Heart right ventricle (tissue), 16 donors: ENCODE results near the gene NOLC1. TPM values are rescaled to one million over a fixed set of nuclear protein-coding genes. Genes with fewer than 3 reads are reported as not detected.

Experiments
- ATAC-seq, 8 donors: fragments of 200-7000 bp; cut with Tn5 transposase; one replicate each; pipeline ENCODE4 v1.9.1; 2020; ENCODE audit warnings: mild to moderate bottlenecking in 8 of 8, moderate library complexity in 8 of 8, moderate number of reproducible peaks in 1 of 8
- DNase-seq, 2 donors: peaks; one replicate each; pipeline ENCODE4 v3.0.0-alpha.2; 2020
- H3K27ac ChIP-seq, 10 donors: fragments of 200-600 bp; sonication (generic) in 2 of 10; one replicate each; pipeline versions ENCODE4 v1.5.0 to v1.8.0; 2020 to 2022; ENCODE audit warnings: mild to moderate bottlenecking in 3 of 10
- H3K27me3 ChIP-seq, 7 donors: fragments of 200-600 bp; one replicate each; pipeline ENCODE4 v1.8.0; 2021 to 2022; ENCODE audit warnings: mild to moderate bottlenecking in 2 of 7
- H3K36me3 ChIP-seq, 9 donors: fragments of 200-600 bp; sonication (generic) in 1 of 9; one replicate each; pipeline versions ENCODE4 v1.5.0 to v1.8.0; 2020 to 2022; ENCODE audit warnings: mild to moderate bottlenecking in 2 of 9
- H3K4me1 ChIP-seq, 9 donors: fragments of 200-600 bp; sonication (generic) in 1 of 9; one replicate each; pipeline versions ENCODE4 v1.5.0 to v1.8.0; 2020 to 2022; ENCODE audit warnings: mild to moderate bottlenecking in 4 of 9
- H3K4me3 ChIP-seq, 10 donors: fragments of 200-600 bp; sonication (generic) in 2 of 10; one replicate each; pipeline versions ENCODE4 v1.5.0 to v1.8.0; 2020 to 2022; ENCODE audit warnings: mild to moderate bottlenecking in 7 of 10, moderate library complexity in 2 of 10
- H3K9me3 ChIP-seq, 11 donors: fragments of 200-600 bp in 10 of 11; sonication (generic) in 2 of 11; one replicate each; pipeline versions ENCODE4 v1.5.0 to v1.8.0; 2013 to 2022; ENCODE audit warnings: mild to moderate bottlenecking in 2 of 11, control low read depth in 1 of 11, moderate library complexity in 1 of 11
- WGBS, 2 donors: extraction: QIAGEN DNeasy Blood & Tissue Kit; methylation state at CpG; one replicate each; pipeline ENCODE4 v1.1.7; 2013; ENCODE audit warnings: inconsistent platforms in 1 of 2; 5-methylcytosine and 5-hydroxymethylcytosine counted together
- intact Hi-C, 10 donors: fragments of 100-400 bp; cut with DNase I; formaldehyde crosslinking; loops; one replicate each; pipeline versions ENCODE4 v1.11.1 to v1.14.2; 2022
- polyA plus RNA-seq, 2 donors: library from polyadenylated mRNA; stranded (reverse); fragments of 200-250 nt; gene quantifications; one replicate each; pipeline ENCODE4 v1.2.3, GENCODE V29; 2013
- total RNA-seq, 10 donors: library from RNA; stranded (reverse); fragmentation: NEBNext Ultra II Directional in 3 of 10; extraction: Animal tissue kit (Norgen Biotek cat#: 25700) in 3 of 10; gene quantifications; one replicate each; pipeline versions ENCODE4 v1.2.1 to v1.2.4, GENCODE V29; 2021 to 2023
- TF ChIP-seq, protein P1 (sequence below), 9 donors: fragments of 200-600 bp; sonication (generic) in 2 of 9; IDR thresholded peaks; one replicate each; pipeline versions ENCODE4 v1.5.0 to v1.8.0; 2021 to 2022; ENCODE audit warnings: antibody characterized with exemption in 9 of 9, mild to moderate bottlenecking in 5 of 9, moderate library complexity in 1 of 9
- donor health status: Arrhythmogenic right ventricular cardiomyopathy.
- donor health status: ischemic (EF 13 %, LVEDD 7.1; RV severe dilation, severe dysfunction).
- donor health status: healthy with polysubstance abuse.
- donor health status: DM: no; HTN: yes; CAD: no.
- donor health status: DM: no; HTN: no; CAD: no.
- donor health status: ischemic (EF 25% LVEDD 6.9; RV normal size, moderate dysfunction).
- donor health status: ischemic (EF 25% LVEDD 5.7; RV mildly dilated, moderate dysfunction).
- donor health status: healthy.
- donor health status: DM: yes; HTN: yes; CAD: no.
- donor health status: Ischemic cardiomyopathy.
- donor health status: ischemic (EF 35%, LVEDD 5.7; RV mildly dilated, moderate dysfunction).
- donor health status: nonischemic (EF 11% LVEDD 7.7; RV severe dilation, severe dysfunction).
- donor health status: DM: yes; HTN: yes; CAD: no.
- donor health status: PGD.
- donor health status: ischemic (EF 29% LVEDD 5.4; RV normal size, mild dysfunction).
- donor health status: nonischemic (EF 23%, LVEDD 6.1; RV moderate dilation, normal function).

The NOLC1 gene
- total and polyA plus RNA-seq, 12 donors = 8.6 to 45.5 (median 27.8) TPM

DNA sequence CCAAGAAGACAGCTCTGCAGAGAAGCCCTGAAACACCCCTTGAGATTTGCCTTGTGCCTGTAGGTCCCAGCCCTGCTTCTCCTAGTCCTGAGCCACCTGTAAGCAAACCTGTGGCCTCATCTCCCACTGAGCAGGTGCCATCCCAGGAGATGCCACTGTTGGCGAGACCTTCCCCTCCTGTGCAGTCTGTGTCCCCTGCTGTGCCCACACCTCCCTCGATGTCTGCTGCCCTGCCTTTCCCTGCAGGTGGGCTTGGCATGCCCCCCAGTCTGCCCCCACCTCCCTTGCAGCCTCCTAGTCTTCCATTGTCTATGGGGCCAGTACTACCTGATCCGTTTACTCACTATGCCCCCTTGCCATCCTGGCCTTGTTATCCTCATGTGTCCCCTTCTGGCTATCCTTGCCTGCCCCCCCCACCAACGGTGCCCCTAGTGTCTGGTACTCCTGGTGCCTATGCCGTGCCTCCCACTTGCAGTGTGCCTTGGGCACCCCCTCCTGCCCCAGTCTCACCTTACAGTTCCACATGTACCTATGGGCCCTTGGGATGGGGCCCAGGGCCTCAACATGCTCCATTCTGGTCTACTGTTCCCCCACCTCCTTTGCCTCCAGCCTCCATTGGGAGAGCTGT is 11.2 kb upstream of the NOLC1 start:
- Histone ChIP-seq H3K36me3 (peaks cover 3 to 84% (median 49%) of the 10 kb centered on the region in 9 donors), H3K27ac (no peak overlapping the region), H3K27me3 (no peaks in the 10 kb centered on the region), H3K4me3 (no peak overlapping the region), H3K4me1 (peaks cover 3 to 20% (median 10%) of the 10 kb centered on the region in 9 donors), H3K9me3 (no peaks in the 10 kb centered on the region)
- 92 to 93% methylated on average over 5 of the region's 5 CpGs for WGBS, 2 donors
- intact Hi-C loops = no loop called here
- ATAC-seq (no peak), DNase-seq (no peak)
- TF ChIP-seq, protein P1, sequence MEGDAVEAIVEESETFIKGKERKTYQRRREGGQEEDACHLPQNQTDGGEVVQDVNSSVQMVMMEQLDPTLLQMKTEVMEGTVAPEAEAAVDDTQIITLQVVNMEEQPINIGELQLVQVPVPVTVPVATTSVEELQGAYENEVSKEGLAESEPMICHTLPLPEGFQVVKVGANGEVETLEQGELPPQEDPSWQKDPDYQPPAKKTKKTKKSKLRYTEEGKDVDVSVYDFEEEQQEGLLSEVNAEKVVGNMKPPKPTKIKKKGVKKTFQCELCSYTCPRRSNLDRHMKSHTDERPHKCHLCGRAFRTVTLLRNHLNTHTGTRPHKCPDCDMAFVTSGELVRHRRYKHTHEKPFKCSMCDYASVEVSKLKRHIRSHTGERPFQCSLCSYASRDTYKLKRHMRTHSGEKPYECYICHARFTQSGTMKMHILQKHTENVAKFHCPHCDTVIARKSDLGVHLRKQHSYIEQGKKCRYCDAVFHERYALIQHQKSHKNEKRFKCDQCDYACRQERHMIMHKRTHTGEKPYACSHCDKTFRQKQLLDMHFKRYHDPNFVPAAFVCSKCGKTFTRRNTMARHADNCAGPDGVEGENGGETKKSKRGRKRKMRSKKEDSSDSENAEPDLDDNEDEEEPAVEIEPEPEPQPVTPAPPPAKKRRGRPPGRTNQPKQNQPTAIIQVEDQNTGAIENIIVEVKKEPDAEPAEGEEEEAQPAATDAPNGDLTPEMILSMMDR (IDR thresholded peaks at IDR 0.05) = no peak

DNA sequence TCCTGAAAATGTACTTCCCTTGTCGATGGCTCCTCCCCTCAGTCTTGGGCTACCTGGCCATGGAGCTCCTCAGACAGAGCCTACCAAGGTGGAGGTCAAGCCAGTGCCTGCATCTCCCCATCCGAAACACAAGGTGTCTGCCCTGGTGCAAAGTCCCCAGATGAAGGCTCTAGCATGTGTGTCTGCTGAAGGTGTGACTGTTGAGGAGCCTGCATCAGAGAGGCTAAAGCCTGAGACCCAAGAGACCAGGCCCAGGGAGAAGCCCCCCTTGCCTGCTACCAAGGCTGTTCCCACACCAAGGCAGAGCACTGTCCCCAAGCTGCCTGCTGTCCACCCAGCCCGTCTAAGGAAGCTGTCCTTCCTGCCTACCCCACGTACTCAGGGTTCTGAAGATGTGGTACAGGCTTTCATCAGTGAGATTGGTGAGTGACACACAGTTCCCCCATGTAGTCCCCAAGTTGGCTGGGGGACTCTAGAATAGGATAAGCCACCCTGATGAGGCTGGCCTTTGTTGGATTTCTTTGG is 10.5 kb upstream of the NOLC1 start:
- intact Hi-C loops = no loop called here
- Histone ChIP-seq H3K4me1 (peaks cover 0 to 14% (median 7%) of the 10 kb centered on the region in 9 donors), H3K9me3 (no peaks in the 10 kb centered on the region), H3K4me3 (no peak overlapping the region), H3K27ac (no peak overlapping the region), H3K36me3 (peaks cover 3 to 90% (median 49%) of the 10 kb centered on the region in 9 donors), H3K27me3 (no peaks in the 10 kb centered on the region)
- 81 to 88% methylated on average over 4 of the region's 4 CpGs for WGBS, 2 donors
- TF ChIP-seq, protein P1 (IDR thresholded peaks at IDR 0.05) = no peak
- DNase-seq = no peak
- ATAC-seq = no peak

DNA sequence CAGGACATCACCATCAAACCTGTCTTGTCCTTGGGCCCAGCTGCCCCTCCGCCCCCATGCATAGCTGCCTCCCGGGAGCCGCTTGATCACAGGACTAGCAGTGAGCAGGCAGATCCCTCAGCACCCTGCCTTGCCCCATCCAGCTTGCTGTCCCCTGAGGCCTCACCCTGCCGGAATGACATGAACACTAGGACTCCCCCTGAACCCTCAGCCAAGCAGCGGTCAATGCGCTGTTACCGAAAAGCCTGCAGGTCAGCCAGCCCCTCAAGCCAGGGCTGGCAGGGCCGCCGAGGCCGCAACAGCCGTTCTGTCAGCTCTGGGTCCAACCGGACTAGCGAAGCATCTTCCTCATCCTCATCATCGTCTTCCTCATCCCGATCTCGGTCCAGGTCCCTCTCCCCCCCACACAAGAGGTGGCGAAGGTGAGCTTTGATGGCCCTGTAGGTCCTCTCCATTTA is 5.2 kb upstream of the NOLC1 start:
- TF ChIP-seq, protein P1 (IDR thresholded peaks at IDR 0.05) = no peak
- Histone ChIP-seq H3K4me1 (peaks cover 0 to 14% (median 4%) of the 10 kb centered on the region in 9 donors), H3K27ac (no peak overlapping the region), H3K4me3 (no peak overlapping the region), H3K9me3 (no peaks in the 10 kb centered on the region), H3K36me3 (peaks cover 0 to 89% (median 30%) of the 10 kb centered on the region in 9 donors), H3K27me3 (no peaks in the 10 kb centered on the region)
- 92 to 95% methylated on average over 17 of the region's 17 CpGs for WGBS, 2 donors
- DNase-seq (no peak), ATAC-seq (no peak)
- intact Hi-C loops = no loop called here

DNA sequence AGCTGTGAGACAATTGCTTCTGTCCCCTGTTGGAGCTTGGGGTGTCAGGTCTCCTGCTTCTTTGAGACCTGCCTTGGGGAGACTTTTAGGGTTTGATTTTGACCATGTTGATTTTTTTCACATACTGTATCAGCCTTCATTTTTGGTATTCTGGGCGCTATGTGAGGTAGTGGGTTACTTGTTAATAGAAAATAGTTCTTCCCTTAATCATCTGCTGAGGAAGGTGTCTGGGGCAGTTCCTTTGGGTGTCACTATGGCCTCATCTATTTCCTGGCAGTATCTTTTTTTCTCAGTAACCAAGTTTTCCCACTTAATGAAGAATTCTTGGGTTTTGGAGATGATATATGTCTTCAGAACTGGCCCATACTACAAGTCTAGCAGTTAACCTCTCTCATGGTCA is 4.6 kb upstream of the NOLC1 start:
- Histone ChIP-seq H3K4me3 (no peak overlapping the region), H3K4me1 (peaks cover 0 to 14% (median 4%) of the 10 kb centered on the region in 9 donors), H3K36me3 (peaks cover 0 to 83% (median 29%) of the 10 kb centered on the region in 9 donors), H3K27me3 (no peaks in the 10 kb centered on the region), H3K9me3 (no peaks in the 10 kb centered on the region), H3K27ac (no peak overlapping the region)
- TF ChIP-seq, protein P1 (IDR thresholded peaks at IDR 0.05) = no peak
- ATAC-seq (no peak), DNase-seq (no peak)
- 93 to 100% methylated on average over 1 of the region's 1 CpG for WGBS, 2 donors
- intact Hi-C loops = no loop called here
